HepG2 (cell line): ENCODE measurements around the gene PACS1. TPM values are rescaled to one million over a fixed set of nuclear protein-coding genes. Genes with fewer than 3 reads are reported as not detected.

Source experiments
- ATAC-seq: fragments of 200-7000 bp; cut with Tn5 transposase; 3 replicates; pipeline ENCODE4 v1.9.1; 2020; ENCODE audit warnings: mild to moderate bottlenecking, moderate library complexity
- BruUV-seq: library from RNA; stranded (reverse); fragments of 400-500 nt; replicated peaks from 2 replicates; lab custom pipeline; 2021; lab: Mats Ljungman, UMichigan
- CTCF ChIA-PET: fragments of 300-600 bp; formaldehyde crosslinking; extraction: SDS; loops from one replicate; lab custom pipeline; 2021; ENCODE audit warnings: low total read pairs, inconsistent platforms, low intra/inter-chr PET ratio; lab: Yijun Ruan, JAX
- POLR2A ChIA-PET: fragments of 350-600 bp; sonication (Branson Sonifier 250); formaldehyde crosslinking; loops from one replicate; lab custom pipeline; 2020; ENCODE audit warnings: antibody characterized with exemption, inconsistent platforms; lab: Yijun Ruan, JAX
- DNase-seq: peaks from one replicate; pipeline ENCODE4 v3.0.0-alpha.2; 2015; ENCODE audit warnings: low spot score
- FAIRE-seq: peaks from 3 replicates; lab custom pipeline; 2011; peaks lifted over from hg19 to GRCh38; lab: Jason Lieb, UNC
- H2AFZ ChIP-seq: one replicate; pipeline ENCODE4 v1.6.1; 2011; ENCODE audit warnings: low read length, inconsistent platforms
- H3K27ac ChIP-seq: fragments of 300-600 bp; 3 replicates; pipeline ENCODE4 v1.8.0; 2011; ENCODE audit warnings: mixed run types, mild to moderate bottlenecking, mixed read lengths, low read length, inconsistent platforms; ENCODE audit not compliant: insufficient read depth; ENCODE audit errors: extremely low read length
- H3K27me3 ChIP-seq, 2 experiments: fragments of 200-600 bp in 1 of 2; 2 replicates in 1 of 2; 3 replicates in 1 of 2; pipeline versions ENCODE4 v1.6.0 to v1.8.0; 2011; ENCODE audit warnings: low read length in 2 of 2, mild to moderate bottlenecking in 2 of 2, moderate library complexity in 2 of 2, inconsistent platforms in 1 of 2; ENCODE audit not compliant: insufficient read depth in 2 of 2, control insufficient read depth in 1 of 2
- H3K36me3 ChIP-seq, 2 experiments: fragments of 200-600 bp in 1 of 2; replicated peaks in 1 of 2; 2 replicates in 1 of 2; 3 replicates in 1 of 2; pipeline versions ENCODE4 v1.5.1 to v1.8.0; 2011; ENCODE audit warnings: low read length in 2 of 2, inconsistent platforms in 1 of 2; ENCODE audit not compliant: insufficient read depth in 2 of 2, control insufficient read depth in 1 of 2
- H3K4me1 ChIP-seq: 2 replicates; pipeline ENCODE4 v1.5.1; 2012; ENCODE audit warnings: low read length, inconsistent platforms; ENCODE audit not compliant: insufficient read depth
- H3K4me2 ChIP-seq: 2 replicates; pipeline ENCODE4 v1.6.0; 2011; ENCODE audit warnings: low read depth, low read length, inconsistent platforms
- H3K4me3 ChIP-seq, 3 experiments: fragments of 200-600 bp in 1 of 3; sonication (generic), shearing (Covaris generic) in 1 of 3; replicated peaks in 1 of 3; 2 replicates each; pipeline ENCODE4 v1.5.1; 2011 to 2016; ENCODE audit warnings: low read length in 3 of 3, inconsistent platforms in 2 of 3, low read depth in 2 of 3, mild to moderate bottlenecking in 2 of 3, control low read depth in 1 of 3, mixed read lengths in 1 of 3; ENCODE audit not compliant: insufficient read depth in 1 of 3
- H3K79me2 ChIP-seq: one replicate; pipeline ENCODE4 v1.6.1; 2011; ENCODE audit warnings: low read length, inconsistent platforms; ENCODE audit not compliant: insufficient read depth
- H3K9ac ChIP-seq: 2 replicates; pipeline ENCODE4 v1.6.0; 2011; ENCODE audit warnings: mild to moderate bottlenecking, low read depth, low read length, inconsistent platforms; ENCODE audit not compliant: insufficient read depth
- H3K9me3 ChIP-seq: 2 replicates; pipeline ENCODE4 v1.5.1; 2012; ENCODE audit warnings: mild to moderate bottlenecking, low read length
- H4K20me1 ChIP-seq: 2 replicates; pipeline ENCODE4 v1.6.0; 2011; ENCODE audit warnings: inconsistent platforms, mild to moderate bottlenecking, low read length, moderate library complexity; ENCODE audit not compliant: insufficient read depth
- AHDC1 ChIP-seq: sonication (generic); formaldehyde crosslinking; IDR thresholded peaks from 2 replicates; pipeline ENCODE4 v1.5.1; 2020; ENCODE audit warnings: mild to moderate bottlenecking, missing genetic modification reagents, borderline replicate concordance
- BCLAF1 ChIP-seq: fragments of 450-650 bp; IDR thresholded peaks from 2 replicates; pipeline ENCODE4 v1.6.1; 2017; ENCODE audit warnings: mild to moderate bottlenecking
- CAMTA2 ChIP-seq: sonication (generic); formaldehyde crosslinking; IDR thresholded peaks from 2 replicates; pipeline ENCODE4 v1.4.0; 2020; ENCODE audit warnings: mild to moderate bottlenecking, missing genetic modification reagents, borderline replicate concordance
- DMAP1 ChIP-seq: IDR thresholded peaks from 2 replicates; pipeline ENCODE4 v1.6.1; 2016
- FOXA3 ChIP-seq: IDR thresholded peaks from 2 replicates; pipeline ENCODE4 v1.6.1; 2016; ENCODE audit warnings: missing genetic modification reagents, missing compliant biosample characterization
- RBAK ChIP-seq: sonication (generic); formaldehyde crosslinking; IDR thresholded peaks from 2 replicates; pipeline ENCODE4 v1.5.1; 2020; ENCODE audit warnings: mild to moderate bottlenecking, missing genetic modification reagents
- ZKSCAN1 ChIP-seq: fragments of 150-350 bp; IDR thresholded peaks from 2 replicates; pipeline ENCODE4 v1.6.1; 2014; ENCODE audit warnings: low read length
- ZNF136 ChIP-seq: sonication (generic); formaldehyde crosslinking; IDR thresholded peaks from 2 replicates; pipeline ENCODE4 v1.8.1; 2022; ENCODE audit warnings: low read depth, mild to moderate bottlenecking, moderate library complexity, missing genetic modification reagents
- ZNF383 ChIP-seq: sonication (generic); formaldehyde crosslinking; IDR thresholded peaks from 2 replicates; pipeline ENCODE4 v1.4.0; 2020; ENCODE audit warnings: missing genetic modification reagents, mild to moderate bottlenecking, borderline replicate concordance
- ZNF564 ChIP-seq: sonication (generic); formaldehyde crosslinking; IDR thresholded peaks from 2 replicates; pipeline ENCODE4 v1.8.1; 2023; ENCODE audit warnings: mild to moderate bottlenecking, missing genetic modification reagents
- ZNF720 ChIP-seq: sonication (generic); formaldehyde crosslinking; IDR thresholded peaks from 2 replicates; pipeline ENCODE4 v1.4.0; 2020; ENCODE audit warnings: missing genetic modification reagents
- ZNF746 ChIP-seq: sonication (generic); formaldehyde crosslinking; IDR thresholded peaks from 2 replicates; pipeline ENCODE4 v1.8.0; 2022; ENCODE audit warnings: mild to moderate bottlenecking, missing genetic modification reagents
- WGBS: methylation state at CpG from one replicate; pipeline ENCODE4 v1.1.6; 2017; ENCODE audit warnings: low lambda C conversion rate; 5-methylcytosine and 5-hydroxymethylcytosine counted together
- in situ Hi-C: cut with HindIII; loops from 2 replicates; pipeline ENCODE4 v1.10.0; 2017; ENCODE audit warnings: low pct_unique_long_range_greater_than_20kb; ENCODE audit not compliant: extremely low pct_ligation_motif_present
- intact Hi-C: fragments of 100-400 bp; cut with micrococcal nuclease; formaldehyde crosslinking; loops from one replicate; pipeline ENCODE4 v1.10.0; 2022; ENCODE audit not compliant: unreplicated experiment
- polyA plus RNA-seq, 8 experiments: library from polyadenylated mRNA; depleted of rRNA in 3 of 8; stranded (reverse) in 7 of 8; unstranded in 1 of 8; fragments of >200 nt; fragmentation: Illumina TruSeq in 4 of 8; extraction: Trizol in 4 of 8; gene quantifications; 2 replicates each; pipeline versions ENCODE4 v1.2.1 to v1.2.3, GENCODE V29; 2011 to 2016; ENCODE audit warnings: low read depth in 4 of 8, missing spikeins in 1 of 8, mixed read lengths in 1 of 8; ENCODE audit not compliant: insufficient read depth in 1 of 8
- total RNA-seq, 5 experiments: library from RNA; depleted of rRNA; stranded (reverse); fragments of >200 nt; fragmentation: Illumina TruSeq; extraction: Trizol; gene quantifications; 2 replicates each; pipeline ENCODE4 v1.2.3, GENCODE V29; 2016; ENCODE audit warnings: low read depth in 1 of 5
- TF ChIP-seq, protein P1 (sequence below): sonication (generic); formaldehyde crosslinking; IDR thresholded peaks from 2 replicates; pipeline ENCODE4 v1.5.0; 2020; ENCODE audit warnings: missing genetic modification reagents

The PACS1 gene
- total and polyA plus RNA-seq, 2 of the 13 experiments (the other 11 are each of a cell fraction or from before 2014, with no cell fraction given): 7.6 to 8.6 TPM

DNA sequence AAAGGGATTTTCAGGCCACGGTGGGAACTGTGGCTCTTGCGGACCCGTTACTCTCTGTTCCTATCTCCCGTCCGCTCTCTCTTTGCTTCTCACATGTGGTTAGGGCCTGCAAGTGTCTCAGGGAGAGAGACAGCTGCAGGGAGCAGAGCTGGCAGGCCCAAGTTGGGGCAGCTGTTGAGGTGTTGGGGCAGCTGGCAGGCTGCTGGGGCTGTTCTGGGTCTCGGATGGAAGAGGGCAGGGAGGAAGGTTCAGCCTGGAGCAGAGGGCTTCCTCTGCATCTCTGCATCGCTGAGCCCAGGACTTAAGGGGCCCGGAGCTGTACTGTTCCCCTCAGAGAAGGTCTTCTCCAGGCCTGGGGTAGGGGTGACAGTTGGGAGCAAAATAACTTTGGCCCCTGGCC is 205.3 kb downstream of the PACS1 start (continued):
- TF ChIP-seq AHDC1 (CRISPR knock-in tag): no peak
- TF ChIP-seq FOXA3 (CRISPR knock-in tag): no peak
- no peak for TF ChIP-seq ZNF746 (CRISPR knock-in tag)
- TF ChIP-seq, all 625 proteins: peak for 0

DNA sequence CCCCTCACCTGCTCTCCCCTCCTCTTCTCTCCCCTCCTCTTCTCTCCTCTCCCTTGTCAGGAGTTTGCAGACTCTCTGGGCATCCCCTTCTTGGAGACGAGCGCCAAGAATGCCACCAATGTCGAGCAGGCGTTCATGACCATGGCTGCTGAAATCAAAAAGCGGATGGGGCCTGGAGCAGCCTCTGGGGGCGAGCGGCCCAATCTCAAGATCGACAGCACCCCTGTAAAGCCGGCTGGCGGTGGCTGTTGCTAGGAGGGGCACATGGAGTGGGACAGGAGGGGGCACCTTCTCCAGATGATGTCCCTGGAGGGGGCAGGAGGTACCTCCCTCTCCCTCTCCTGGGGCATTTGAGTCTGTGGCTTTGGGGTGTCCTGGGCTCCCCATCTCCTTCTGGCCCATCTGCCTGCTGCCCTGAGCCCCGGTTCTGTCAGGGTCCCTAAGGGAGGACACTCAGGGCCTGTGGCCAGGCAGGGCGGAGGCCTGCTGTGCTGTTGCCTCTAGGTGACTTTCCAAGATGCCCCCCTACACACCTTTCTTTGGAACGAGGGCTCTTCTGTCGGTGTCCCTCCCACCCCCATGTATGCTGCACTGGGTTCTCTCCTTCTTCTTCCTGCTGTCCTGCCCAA is 206.0 kb downstream of the PACS1 start:
- Histone ChIP-seq H3K36me3 (peaks cover 23 to 38% of the 10 kb centered on the region in 2 experiments), H3K79me2 (peaks cover under 1% of the 10 kb centered on the region), H4K20me1 (0 out of 2 replicates have a peak, but pooled peaks cover 2% of the 10 kb centered on the region), H3K9ac (no peak overlapping the region), H3K27me3 (peaks cover 3 to 9% of the 10 kb centered on the region in 2 experiments; a peak in 3 of 5 replicates), H3K4me2 (no peak overlapping the region), H3K4me3 (no peak overlapping the region), H3K9me3 (no peaks in the 10 kb centered on the region), H3K27ac (no peak overlapping the region), H3K4me1 (peaks cover 31% of the 10 kb centered on the region), H2AFZ (no peak overlapping the region)
- 90% methylated on average over 12 of the region's 14 CpGs for WGBS
- DNase-seq (no peak), ATAC-seq (no peak), FAIRE-seq (no peak)
- in situ Hi-C loops (no loop called here), intact Hi-C loops (no loop called here)
- no peak for TF ChIP-seq BCLAF1
- no peak for TF ChIP-seq CAMTA2 (CRISPR knock-in tag)
- no peak for TF ChIP-seq ZNF720 (CRISPR knock-in tag)
- TF ChIP-seq DMAP1: no peak
- TF ChIP-seq ZKSCAN1: no peak
- TF ChIP-seq ZNF564 (CRISPR knock-in tag): no peak
- TF ChIP-seq RBAK (CRISPR knock-in tag): no peak
- TF ChIP-seq ZNF383 (CRISPR knock-in tag): no peak
- TF ChIP-seq, protein P1, sequence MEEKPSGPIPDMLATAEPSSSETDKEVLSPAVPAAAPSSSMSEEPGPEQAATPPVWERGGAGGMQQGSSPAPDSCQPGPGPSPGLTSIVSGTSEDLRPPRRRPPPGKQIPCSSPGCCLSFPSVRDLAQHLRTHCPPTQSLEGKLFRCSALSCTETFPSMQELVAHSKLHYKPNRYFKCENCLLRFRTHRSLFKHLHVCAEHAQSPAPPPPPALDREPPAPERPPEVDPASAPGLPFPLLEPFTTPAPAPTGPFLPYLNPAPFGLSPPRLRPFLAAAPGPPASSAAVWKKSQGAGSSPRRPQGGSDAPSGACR (CRISPR knock-in tag): no peak
- no peak for TF ChIP-seq ZNF136 (CRISPR knock-in tag)
- no TSS peak for BruUV-seq
- POLR2A ChIA-PET: no interaction called here
- CTCF ChIA-PET: no interaction called here
